Left kidney (tissue), 2 donors: Measurements from ENCODE around the gene GPR146. TPM values are rescaled to one million over a fixed set of nuclear protein-coding genes. Genes with fewer than 3 reads are reported as not detected.

ENCODE experiments used
- DNase-seq: peaks from one replicate; pipeline ENCODE4 v3.0.0-alpha.2; 2013
- polyA plus RNA-seq: library from polyadenylated mRNA; unstranded; fragments of 120-200 nt; gene quantifications from one replicate; pipeline ENCODE4 v1.2.1, GENCODE V29; 2013; ENCODE audit not compliant: insufficient read length

The GPR146 gene
- polyA plus RNA-seq, 1 donor, result 2.5 TPM

GRCh38 chr7:1041551-1042491, 2.5 kb upstream of the GPR146 start:
- no peak for DNase-seq

GRCh38 chr7:1042492-1042833, 1.9 kb upstream of the GPR146 start:
- no peak for DNase-seq

- DNase-seq, result no peak
These were observed 676 bp upstream of the GPR146 start for GRCh38 chr7:1043552-1044188.

- DNase-seq, result no peak
These were observed 1.0 kb downstream of the GPR146 start for GRCh38 chr7:1045069-1046063.

GRCh38 chr7:1046722-1047679, 2.7 kb downstream of the GPR146 start:
- no peak for DNase-seq

GRCh38 chr7:1049006-1049741, 4.8 kb downstream of the GPR146 start:
- DNase-seq, result no peak

GRCh38 chr7:1049801-1050200, 5.5 kb downstream of the GPR146 start:
- no peak for DNase-seq

- no peak for DNase-seq
These were observed 6.0 kb downstream of the GPR146 start for GRCh38 chr7:1050254-1050906.

GRCh38 chr7:1050956-1051690, 6.8 kb downstream of the GPR146 start:
- no peak for DNase-seq

- DNase-seq, result no peak
These were observed 7.9 kb downstream of the GPR146 start for GRCh38 chr7:1052031-1052818.

GRCh38 chr7:1053002-1053411, 8.7 kb downstream of the GPR146 start:
- no peak for DNase-seq

- DNase-seq, result no peak
These were observed 9.5 kb downstream of the GPR146 start for GRCh38 chr7:1053816-1054370.

- DNase-seq, result no peak
These were observed 10.1 kb downstream of the GPR146 start for GRCh38 chr7:1054438-1054837.

GRCh38 chr7:1054861-1055450, 10.6 kb downstream of the GPR146 start:
- DNase-seq, result no peak

GRCh38 chr7:1055491-1055955, 11.2 kb downstream of the GPR146 start:
- DNase-seq, result no peak

- no peak for DNase-seq
These were observed 11.8 kb downstream of the GPR146 start for GRCh38 chr7:1055956-1056784.
